HEK293 (cell line): Measurements from ENCODE around the gene KLF7.

ENCODE experiments used
- KLF8 ChIP-seq: fragments of 450-650 bp; formaldehyde crosslinking; IDR thresholded peaks from 2 replicates; pipeline ENCODE4 v1.5.1; 2016; ENCODE audit warnings: missing biosample characterization, missing genetic modification characterization
- PBX3 ChIP-seq: sonication (generic); formaldehyde crosslinking; IDR thresholded peaks from 2 replicates; pipeline ENCODE4 v1.8.1; 2022; ENCODE audit warnings: mild to moderate bottlenecking, moderate library complexity, missing genetic modification reagents
- TCF7L2 ChIP-seq: IDR thresholded peaks from 2 replicates; pipeline ENCODE4 v1.6.1; 2011; ENCODE audit warnings: low read depth, mild to moderate bottlenecking, inconsistent platforms, low read length, moderate library complexity, borderline replicate concordance
- ZBTB21 ChIP-seq: fragments of 450-650 bp; formaldehyde crosslinking; IDR thresholded peaks from 2 replicates; pipeline ENCODE4 v1.5.1; 2017; ENCODE audit warnings: missing biosample characterization, missing genetic modification characterization
- ZFP41 ChIP-seq: fragments of 450-650 bp; formaldehyde crosslinking; IDR thresholded peaks from 2 replicates; pipeline ENCODE4 v1.5.1; 2016; ENCODE audit warnings: missing biosample characterization, missing genetic modification characterization, borderline replicate concordance
- ZNF138 ChIP-seq: fragments of 450-650 bp; formaldehyde crosslinking; IDR thresholded peaks from 2 replicates; pipeline ENCODE4 v1.5.1; 2016; ENCODE audit warnings: missing biosample characterization, missing genetic modification characterization, borderline replicate concordance
- ZNF184 ChIP-seq: fragments of 450-650 bp; IDR thresholded peaks from 2 replicates; pipeline ENCODE4 v1.5.1; 2018; ENCODE audit warnings: missing biosample characterization, mild to moderate bottlenecking, missing genetic modification characterization
- ZNF223 ChIP-seq: fragments of 450-650 bp; formaldehyde crosslinking; IDR thresholded peaks from 2 replicates; pipeline ENCODE4 v1.5.1; 2016; ENCODE audit warnings: missing biosample characterization, missing genetic modification characterization
- ZNF292 ChIP-seq: fragments of 450-650 bp; formaldehyde crosslinking; IDR thresholded peaks from 2 replicates; pipeline ENCODE4 v1.5.1; 2016; ENCODE audit warnings: low read depth, missing biosample characterization, missing genetic modification characterization, borderline replicate concordance
- ZNF623 ChIP-seq: fragments of 450-650 bp; formaldehyde crosslinking; IDR thresholded peaks from 2 replicates; pipeline ENCODE4 v1.5.1; 2016; ENCODE audit warnings: missing biosample characterization, missing genetic modification characterization
- ZNF660 ChIP-seq: fragments of 450-650 bp; IDR thresholded peaks from 2 replicates; pipeline ENCODE4 v1.5.1; 2018; ENCODE audit warnings: missing biosample characterization, mild to moderate bottlenecking, missing genetic modification characterization
- ZNF792 ChIP-seq: fragments of 450-650 bp; formaldehyde crosslinking; IDR thresholded peaks from 2 replicates; pipeline ENCODE4 v1.5.1; 2016; ENCODE audit warnings: missing biosample characterization, missing genetic modification characterization
- TF ChIP-seq, protein P1 (sequence below): fragments of 450-650 bp; formaldehyde crosslinking; IDR thresholded peaks from 2 replicates; pipeline ENCODE4 v1.5.1; 2016; ENCODE audit warnings: missing biosample characterization, missing genetic modification characterization
- TF ChIP-seq, protein P2 (sequence below): fragments of 450-650 bp; formaldehyde crosslinking; IDR thresholded peaks from 2 replicates; pipeline ENCODE4 v1.5.1; 2016; ENCODE audit warnings: missing biosample characterization, missing genetic modification characterization

DNA sequence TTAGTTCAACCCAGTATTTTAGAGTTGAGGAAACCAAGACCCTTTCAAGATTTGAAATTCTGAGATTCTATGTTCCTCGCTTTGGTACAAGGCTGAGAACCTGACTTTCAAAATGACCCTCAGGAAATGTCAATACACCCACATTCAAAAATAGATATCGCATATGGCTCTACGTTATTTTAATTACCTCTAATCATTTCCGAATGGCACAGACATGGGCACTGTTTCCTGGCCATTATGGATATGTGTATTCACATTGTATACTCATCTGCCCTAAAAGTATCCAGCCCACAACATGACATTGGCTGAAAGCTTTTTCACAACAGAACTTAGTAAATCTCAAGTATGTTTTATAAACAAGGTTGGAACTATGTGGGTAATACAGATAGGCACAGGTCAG lies 6.7 kb downstream of the KLF7 start:
- TF ChIP-seq, protein P1, sequence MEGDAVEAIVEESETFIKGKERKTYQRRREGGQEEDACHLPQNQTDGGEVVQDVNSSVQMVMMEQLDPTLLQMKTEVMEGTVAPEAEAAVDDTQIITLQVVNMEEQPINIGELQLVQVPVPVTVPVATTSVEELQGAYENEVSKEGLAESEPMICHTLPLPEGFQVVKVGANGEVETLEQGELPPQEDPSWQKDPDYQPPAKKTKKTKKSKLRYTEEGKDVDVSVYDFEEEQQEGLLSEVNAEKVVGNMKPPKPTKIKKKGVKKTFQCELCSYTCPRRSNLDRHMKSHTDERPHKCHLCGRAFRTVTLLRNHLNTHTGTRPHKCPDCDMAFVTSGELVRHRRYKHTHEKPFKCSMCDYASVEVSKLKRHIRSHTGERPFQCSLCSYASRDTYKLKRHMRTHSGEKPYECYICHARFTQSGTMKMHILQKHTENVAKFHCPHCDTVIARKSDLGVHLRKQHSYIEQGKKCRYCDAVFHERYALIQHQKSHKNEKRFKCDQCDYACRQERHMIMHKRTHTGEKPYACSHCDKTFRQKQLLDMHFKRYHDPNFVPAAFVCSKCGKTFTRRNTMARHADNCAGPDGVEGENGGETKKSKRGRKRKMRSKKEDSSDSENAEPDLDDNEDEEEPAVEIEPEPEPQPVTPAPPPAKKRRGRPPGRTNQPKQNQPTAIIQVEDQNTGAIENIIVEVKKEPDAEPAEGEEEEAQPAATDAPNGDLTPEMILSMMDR (tag by site-specific recombination): no peak
- TF ChIP-seq ZNF792 (no peak), ZNF623 (tag by site-specific recombination) (no peak), ZNF660 (tag by site-specific recombination) (no peak), ZNF138 (no peak), TCF7L2 (no peak), ZNF184 (tag by site-specific recombination) (no peak), ZNF223 (tag by site-specific recombination) (no peak), ZFP41 (no peak), ZNF292 (tag by site-specific recombination) (no peak), PBX3 (CRISPR knock-in tag) (no peak), ZBTB21 (tag by site-specific recombination) (no peak), KLF8 (tag by site-specific recombination) (no peak)
- TF ChIP-seq, protein P2, sequence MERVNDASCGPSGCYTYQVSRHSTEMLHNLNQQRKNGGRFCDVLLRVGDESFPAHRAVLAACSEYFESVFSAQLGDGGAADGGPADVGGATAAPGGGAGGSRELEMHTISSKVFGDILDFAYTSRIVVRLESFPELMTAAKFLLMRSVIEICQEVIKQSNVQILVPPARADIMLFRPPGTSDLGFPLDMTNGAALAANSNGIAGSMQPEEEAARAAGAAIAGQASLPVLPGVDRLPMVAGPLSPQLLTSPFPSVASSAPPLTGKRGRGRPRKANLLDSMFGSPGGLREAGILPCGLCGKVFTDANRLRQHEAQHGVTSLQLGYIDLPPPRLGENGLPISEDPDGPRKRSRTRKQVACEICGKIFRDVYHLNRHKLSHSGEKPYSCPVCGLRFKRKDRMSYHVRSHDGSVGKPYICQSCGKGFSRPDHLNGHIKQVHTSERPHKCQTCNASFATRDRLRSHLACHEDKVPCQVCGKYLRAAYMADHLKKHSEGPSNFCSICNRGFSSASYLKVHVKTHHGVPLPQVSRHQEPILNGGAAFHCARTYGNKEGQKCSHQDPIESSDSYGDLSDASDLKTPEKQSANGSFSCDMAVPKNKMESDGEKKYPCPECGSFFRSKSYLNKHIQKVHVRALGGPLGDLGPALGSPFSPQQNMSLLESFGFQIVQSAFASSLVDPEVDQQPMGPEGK: no peak
